Mesodermal cell (in vitro differentiated cells): ENCODE results near the gene NHS.

Experiments used
- H3K27ac ChIP-seq: 2 replicates; pipeline ENCODE4 v1.7.0; 2013; ENCODE audit warnings: mild to moderate bottlenecking, low read depth, low read length, moderate library complexity; ENCODE audit not compliant: severe bottlenecking
- H3K36me3 ChIP-seq: 2 replicates; pipeline ENCODE4 v1.7.1; 2013; ENCODE audit warnings: mild to moderate bottlenecking, low read length, moderate library complexity; ENCODE audit not compliant: control insufficient read depth, insufficient read depth
- H3K4me1 ChIP-seq: one replicate; pipeline ENCODE4 v1.7.1; 2013; ENCODE audit warnings: mild to moderate bottlenecking, low read length; ENCODE audit not compliant: insufficient read depth, control insufficient read depth, poor library complexity, severe bottlenecking
- H3K4me3 ChIP-seq: 2 replicates; pipeline ENCODE4 v1.7.0; 2013; ENCODE audit warnings: low read length, control low read depth, mild to moderate bottlenecking; ENCODE audit not compliant: insufficient read depth, poor library complexity, severe bottlenecking; ENCODE audit errors: extremely low read depth
- H3K9me3 ChIP-seq: 2 replicates; pipeline ENCODE4 v1.7.1; 2013; ENCODE audit warnings: mild to moderate bottlenecking, low read length, moderate library complexity; ENCODE audit not compliant: control insufficient read depth
- WGBS, 2 experiments: methylation state at CpG; one replicate each; pipeline ENCODE4 v1.1.5; 2013; ENCODE audit warnings: missing lambda C conversion rate in 2 of 2; ENCODE audit not compliant: insufficient coverage in 2 of 2; 5-methylcytosine and 5-hydroxymethylcytosine counted together

The NHS gene

GRCh38 chrX:17403972-17404371, 29.0 kb downstream of the NHS start:
- Histone ChIP-seq H3K4me3 (no peak overlapping the region), H3K36me3 (no peaks in the 10 kb centered on the region), H3K27ac (no peak overlapping the region), H3K9me3 (no peaks in the 10 kb centered on the region), H3K4me1 (no peaks in the 10 kb centered on the region)
- WGBS, 2 experiments, result 100% methylated on average over 2 of the region's 3 CpGs; no CpG with 5 or more reads in 1 of the 2 experiments

GRCh38 chrX:17405225-17405969, 30.4 kb downstream of the NHS start:
- Histone ChIP-seq H3K9me3 (no peaks in the 10 kb centered on the region), H3K36me3 (no peaks in the 10 kb centered on the region), H3K4me1 (no peaks in the 10 kb centered on the region), H3K4me3 (no peak overlapping the region), H3K27ac (no peak overlapping the region)
- 87 to 100% methylated on average over 2 of the region's 5 CpGs for WGBS, 2 experiments

GRCh38 chrX:17409566-17410290, 34.7 kb downstream of the NHS start:
- Histone ChIP-seq H3K36me3 (no peaks in the 10 kb centered on the region), H3K9me3 (no peaks in the 10 kb centered on the region), H3K4me1 (peaks cover 7% of the 10 kb centered on the region), H3K27ac (no peak overlapping the region), H3K4me3 (no peak overlapping the region)
- no CpG with 5 or more reads among the region's 3 CpGs for WGBS, 2 experiments

- H3K9me3 ChIP-seq, result no peaks in the 10 kb centered on the region
- no peak overlapping the region for H3K4me3 ChIP-seq
- peaks cover 16% of the 10 kb centered on the region for H3K4me1 ChIP-seq
- WGBS, 2 experiments, result 100% methylated on average over 1 of the region's 2 CpGs; no CpG with 5 or more reads in 1 of the 2 experiments
- no peaks in the 10 kb centered on the region for H3K36me3 ChIP-seq
- H3K27ac ChIP-seq, result no peak overlapping the region
Measured at GRCh38 chrX:17410651-17411050, 35.7 kb downstream of the NHS start.

GRCh38 chrX:17411205-17411604, 36.2 kb downstream of the NHS start:
- Histone ChIP-seq H3K4me1 (peaks cover 20% of the 10 kb centered on the region), H3K36me3 (no peaks in the 10 kb centered on the region), H3K4me3 (no peak overlapping the region), H3K9me3 (no peaks in the 10 kb centered on the region), H3K27ac (no peak overlapping the region)
- WGBS, 2 experiments, result no CpG with 5 or more reads among the region's 4 CpGs

GRCh38 chrX:17412692-17413091, 37.7 kb downstream of the NHS start:
- Histone ChIP-seq H3K27ac (no peak overlapping the region), H3K4me1 (peaks cover 20% of the 10 kb centered on the region), H3K9me3 (no peaks in the 10 kb centered on the region), H3K4me3 (no peak overlapping the region), H3K36me3 (no peaks in the 10 kb centered on the region)
- WGBS, 2 experiments, result 92 to 100% methylated on average over 1 to 2 of the region's 4 CpGs

GRCh38 chrX:17413228-17413627, 38.2 kb downstream of the NHS start:
- no CpG with 5 or more reads among the region's 4 CpGs for WGBS, 2 experiments
- H3K27ac ChIP-seq, result no peak overlapping the region
- H3K4me1 ChIP-seq, result peaks cover 20% of the 10 kb centered on the region
- H3K36me3 ChIP-seq, result no peaks in the 10 kb centered on the region
- H3K9me3 ChIP-seq, result no peaks in the 10 kb centered on the region
- no peak overlapping the region for H3K4me3 ChIP-seq

- H3K4me1 ChIP-seq, result peaks cover 20% of the 10 kb centered on the region
- WGBS, 2 experiments, result 80 to 90% methylated on average over 2 of the region's 7 CpGs
- no peak overlapping the region for H3K4me3 ChIP-seq
- no peaks in the 10 kb centered on the region for H3K9me3 ChIP-seq
- no peak overlapping the region for H3K27ac ChIP-seq
- H3K36me3 ChIP-seq, result no peaks in the 10 kb centered on the region
Measured at GRCh38 chrX:17414027-17414658, 39.1 kb downstream of the NHS start.

GRCh38 chrX:17414839-17415238, 39.8 kb downstream of the NHS start:
- H3K4me3 ChIP-seq, result no peak overlapping the region
- H3K9me3 ChIP-seq, result no peaks in the 10 kb centered on the region
- peak overlapping the region; percentile 72 for H3K27ac ChIP-seq
- no peaks in the 10 kb centered on the region for H3K36me3 ChIP-seq
- 20% methylated on average over 1 of the region's 6 CpGs; no CpG with 5 or more reads in 1 of the 2 experiments for WGBS, 2 experiments
- H3K4me1 ChIP-seq, result peaks cover 20% of the 10 kb centered on the region

GRCh38 chrX:17415242-17415810, 40.3 kb downstream of the NHS start:
- Histone ChIP-seq H3K27ac (peak overlapping the region; percentile 72), H3K4me3 (no peak overlapping the region)
- 0% methylated on average over 1 of the region's 3 CpGs; no CpG with 5 or more reads in 1 of the 2 experiments for WGBS, 2 experiments

More at GRCh38 chrX:17415242-17415810, 40.3 kb downstream of the NHS start:
- H3K4me1 ChIP-seq, result peaks cover 20% of the 10 kb centered on the region
- no peaks in the 10 kb centered on the region for H3K9me3 ChIP-seq
- H3K36me3 ChIP-seq, result no peaks in the 10 kb centered on the region
